Forelimb muscle (tissue), 1 donor: ENCODE data around the gene EIF3K. TPM values are rescaled to one million over a fixed set of nuclear protein-coding genes. Genes with fewer than 3 reads are reported as not detected.
A peak's percentile ranks its signal among the peaks of the same experiment; 100 is the strongest.

ENCODE experiments used
- DNase-seq: peaks from one replicate; pipeline ENCODE4 v3.0.0-alpha.2; 2013; ENCODE audit warnings: low read depth
- polyA plus RNA-seq: library from polyadenylated mRNA; unstranded; fragments of 120-200 nt; gene quantifications from one replicate; pipeline ENCODE4 v1.2.1, GENCODE V29; 2013; ENCODE audit not compliant: insufficient read length

EIF3K gene
- polyA plus RNA-seq, 1 donor: 363 TPM

GRCh38 chr19:38665950-38666662, 47.1 kb downstream of the EIF3K start:
- DNase-seq: no peak

DNA sequence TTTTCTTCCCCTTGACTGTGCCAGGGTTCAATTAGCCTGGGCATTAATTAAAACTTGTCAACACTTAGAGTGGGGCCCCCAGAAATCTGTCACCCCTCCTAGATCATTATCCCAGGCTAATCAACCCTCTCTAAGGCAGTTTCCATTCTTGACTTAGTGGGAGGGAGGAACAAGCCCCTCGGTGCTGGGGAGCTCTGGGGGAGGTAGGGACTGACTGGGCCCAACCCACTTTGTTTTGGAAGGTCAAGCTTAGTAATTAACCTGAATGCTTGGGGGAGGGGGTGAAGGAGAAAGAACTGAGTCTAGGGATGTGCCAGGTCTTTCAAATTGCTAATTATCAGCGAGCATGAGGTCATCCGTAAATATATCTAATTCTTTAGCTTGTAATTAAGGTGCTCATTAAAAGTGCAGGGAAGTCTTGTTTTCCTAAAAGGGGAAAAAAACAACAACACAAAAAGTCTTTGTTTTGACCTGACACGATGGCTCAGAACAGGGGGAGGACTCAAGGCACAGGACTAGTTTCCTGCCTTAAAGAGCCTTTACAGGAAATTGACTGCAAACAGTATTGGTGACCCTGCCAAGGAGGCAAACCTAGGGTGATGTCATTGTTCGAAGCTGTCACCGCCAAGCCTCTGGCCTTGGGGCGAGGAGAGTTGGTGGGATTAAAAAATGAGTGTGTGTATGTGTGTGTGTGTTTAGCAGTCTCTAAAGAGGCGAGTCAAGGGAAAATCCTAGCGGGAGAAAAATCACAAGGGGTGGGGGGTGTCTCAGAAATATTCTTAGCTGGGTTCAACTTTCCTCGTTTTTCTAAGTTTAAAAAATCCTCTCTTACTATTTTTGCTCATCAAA, 47.9 kb downstream of the EIF3K start:
- peak; percentile 44 for DNase-seq

GRCh38 chr19:38667661-38668171, 48.7 kb downstream of the EIF3K start:
- DNase-seq: no peak

DNA sequence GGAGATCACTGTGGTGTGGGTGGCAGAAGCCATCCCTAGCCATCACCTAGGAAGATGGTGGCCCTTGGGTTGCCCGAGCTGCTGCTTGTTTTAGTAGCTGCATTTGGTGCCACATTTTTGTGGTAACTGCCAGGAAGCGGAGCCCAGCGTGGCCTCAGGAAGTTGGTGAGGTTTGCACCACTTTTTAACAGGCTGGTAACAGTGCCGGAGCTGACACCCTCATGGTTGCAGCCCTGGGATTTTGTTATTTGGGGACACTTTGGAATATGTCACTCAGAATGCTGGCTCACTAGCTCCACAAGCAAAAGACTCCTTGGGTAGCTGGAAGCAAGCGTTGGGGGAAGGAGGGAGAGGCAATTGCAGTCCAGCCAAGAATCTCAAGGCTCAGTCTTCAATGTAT, 50.6 kb downstream of the EIF3K start:
- no peak for DNase-seq

GRCh38 chr19:38670921-38671398, 52.0 kb downstream of the EIF3K start:
- DNase-seq: no peak

GRCh38 chr19:38671654-38672053, 52.7 kb downstream of the EIF3K start:
- no peak for DNase-seq

DNA sequence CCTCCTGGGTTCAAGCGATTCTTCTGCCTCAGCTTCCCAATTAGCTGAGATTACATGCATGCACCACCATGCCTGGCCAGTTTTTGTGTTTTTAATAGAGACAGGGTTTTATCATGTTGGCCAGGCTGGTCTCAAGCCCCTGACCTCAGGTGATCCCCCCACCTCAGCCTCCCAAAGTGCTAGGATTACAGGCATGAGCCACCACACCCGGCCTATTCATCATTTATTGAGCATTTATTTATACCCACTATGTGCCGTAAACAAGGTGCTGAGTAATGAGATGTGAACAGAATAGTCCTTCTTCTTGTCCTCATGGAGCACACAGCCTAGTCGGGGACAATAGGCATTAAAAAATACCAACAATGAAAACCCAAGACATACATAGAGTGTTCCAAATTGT, 54.0 kb downstream of the EIF3K start:
- DNase-seq: no peak

GRCh38 chr19:38674388-38675171, 55.6 kb downstream of the EIF3K start:
- DNase-seq: no peak

DNA sequence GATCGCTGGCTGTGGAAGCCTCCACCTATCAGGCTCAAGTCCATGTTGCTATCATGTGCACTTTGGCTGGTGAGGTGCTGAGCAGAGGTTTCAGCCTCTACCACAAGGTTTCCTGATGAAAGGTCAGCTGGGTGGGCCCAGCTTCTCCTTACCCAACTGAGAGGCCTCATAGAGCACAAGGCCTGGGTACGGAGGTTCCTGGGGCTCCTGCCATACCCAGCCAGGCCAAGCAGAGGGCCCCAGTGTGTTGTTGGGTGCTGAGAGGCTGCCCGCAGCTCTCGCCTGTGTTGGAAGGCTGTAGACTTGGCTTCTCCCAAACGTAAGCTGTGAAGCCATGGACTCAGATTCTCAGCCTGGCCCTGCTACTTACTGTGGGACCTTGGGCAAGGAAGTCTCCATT, 56.6 kb downstream of the EIF3K start:
- DNase-seq: no peak

GRCh38 chr19:38676023-38676877, 57.3 kb downstream of the EIF3K start:
- no peak for DNase-seq

- no peak for DNase-seq
Measured at GRCh38 chr19:38676878-38677646, 58.1 kb downstream of the EIF3K start.

DNA sequence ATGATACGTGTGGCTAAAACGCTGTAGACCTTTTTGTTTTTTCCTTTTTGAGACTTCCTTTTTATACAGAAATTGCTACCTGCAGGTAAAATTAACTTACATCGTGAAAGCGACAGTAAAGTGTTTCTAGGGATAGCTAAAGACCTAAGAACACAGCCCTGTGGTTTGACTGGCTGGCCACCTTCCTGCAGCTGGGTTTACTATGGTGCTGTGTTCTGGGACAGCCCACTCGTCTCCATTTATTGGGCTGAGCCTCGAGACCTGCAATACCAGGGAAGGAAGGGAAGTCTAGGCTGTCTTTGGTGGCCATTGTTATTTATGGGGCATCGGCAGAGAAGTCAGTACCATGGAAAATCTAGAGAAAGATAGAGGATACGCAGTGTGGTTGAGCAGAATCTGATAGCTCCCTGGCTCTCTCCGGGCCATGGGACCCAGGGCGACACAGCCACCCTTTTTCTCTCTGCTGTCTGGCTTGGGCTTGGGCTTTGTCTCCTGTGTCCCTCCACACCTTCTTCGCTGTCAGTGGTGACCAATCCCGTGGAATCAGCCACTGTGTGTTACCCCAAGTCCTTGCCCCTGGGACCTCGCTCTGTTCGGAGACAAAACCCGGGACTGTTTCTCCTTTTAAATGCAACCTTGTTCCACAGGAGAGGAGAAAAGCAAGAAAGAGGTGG, 59.4 kb downstream of the EIF3K start:
- no peak for DNase-seq

DNA sequence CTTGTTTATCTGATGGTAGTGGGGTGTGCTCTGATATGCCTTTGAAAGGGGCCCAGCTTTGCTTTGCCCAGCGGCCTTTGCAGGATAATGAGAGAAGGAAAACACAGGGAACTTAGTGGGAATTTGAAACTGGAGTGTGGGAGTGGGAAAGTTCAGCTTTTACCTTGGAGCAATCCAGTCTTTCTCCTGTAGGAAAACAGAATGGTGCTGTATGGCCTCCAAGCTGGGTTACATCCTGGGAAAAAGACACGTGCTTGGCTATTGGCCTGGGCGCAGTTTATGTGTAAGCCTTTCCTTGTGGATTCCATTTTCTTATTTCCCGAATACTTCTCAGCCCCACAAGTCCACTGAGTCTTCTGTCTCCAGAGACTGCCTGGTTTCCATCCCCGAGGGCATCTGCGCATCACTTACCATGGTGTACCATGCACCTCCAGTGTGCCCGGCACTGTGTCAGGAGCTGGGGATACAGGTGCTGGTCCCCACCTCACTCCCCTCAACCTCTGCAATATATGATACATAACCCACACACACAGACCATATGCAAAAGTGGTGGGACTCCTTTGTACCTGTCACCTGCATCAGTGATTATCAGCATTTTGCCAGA, 60.0 kb downstream of the EIF3K start:
- DNase-seq: no peak

DNA sequence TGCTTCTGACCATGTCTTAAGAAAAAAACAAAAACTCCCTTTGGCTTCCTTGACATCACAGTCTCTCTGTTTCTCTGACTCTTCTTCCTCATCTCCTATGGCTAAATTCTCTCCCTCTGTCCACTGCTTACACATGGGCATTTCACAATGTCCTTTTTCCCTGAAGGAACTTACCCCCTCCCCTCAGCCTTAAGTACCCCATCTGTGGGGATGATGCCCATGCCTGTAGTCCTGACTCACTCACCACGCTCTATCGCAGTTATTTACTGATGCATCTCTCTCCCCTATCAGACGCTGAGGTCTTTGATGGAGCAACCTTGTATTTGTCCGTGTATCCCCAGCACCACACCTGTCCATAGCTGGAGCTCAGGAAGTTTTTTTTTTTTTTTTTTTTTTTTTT, 60.9 kb downstream of the EIF3K start:
- no peak for DNase-seq

DNA sequence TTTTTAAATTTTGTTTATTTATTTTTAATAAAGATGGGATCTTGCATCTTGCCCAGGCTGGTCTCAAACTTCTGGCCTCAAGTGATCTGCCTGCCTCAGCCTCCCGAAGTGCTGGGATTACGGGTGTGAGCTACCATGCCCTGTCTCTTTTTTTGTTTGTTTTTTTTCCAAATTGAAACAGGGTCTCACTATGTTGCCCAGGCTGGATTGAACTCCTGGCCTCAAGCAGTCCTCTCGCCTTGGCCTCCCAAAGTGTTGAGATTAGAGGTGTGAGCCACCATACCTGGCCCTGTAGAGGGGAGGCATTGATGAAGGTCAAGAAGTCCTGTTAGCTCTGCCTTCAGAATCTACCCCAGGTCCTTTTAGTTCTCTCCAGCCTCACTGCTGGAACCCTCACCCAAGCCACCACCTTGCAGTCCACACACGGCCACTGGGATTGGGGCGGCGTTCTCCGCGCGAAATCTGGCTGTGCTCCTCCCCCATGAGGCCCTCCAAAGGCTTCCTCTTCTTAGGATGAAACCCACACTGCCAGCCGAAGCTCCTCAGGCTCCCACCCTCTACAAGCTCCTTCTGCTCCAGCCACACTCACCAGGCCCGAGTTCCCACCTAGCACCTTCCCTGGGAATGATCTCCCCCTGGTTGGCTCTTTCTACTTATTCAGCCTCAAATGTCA, 63.3 kb downstream of the EIF3K start:
- no peak for DNase-seq

DNA sequence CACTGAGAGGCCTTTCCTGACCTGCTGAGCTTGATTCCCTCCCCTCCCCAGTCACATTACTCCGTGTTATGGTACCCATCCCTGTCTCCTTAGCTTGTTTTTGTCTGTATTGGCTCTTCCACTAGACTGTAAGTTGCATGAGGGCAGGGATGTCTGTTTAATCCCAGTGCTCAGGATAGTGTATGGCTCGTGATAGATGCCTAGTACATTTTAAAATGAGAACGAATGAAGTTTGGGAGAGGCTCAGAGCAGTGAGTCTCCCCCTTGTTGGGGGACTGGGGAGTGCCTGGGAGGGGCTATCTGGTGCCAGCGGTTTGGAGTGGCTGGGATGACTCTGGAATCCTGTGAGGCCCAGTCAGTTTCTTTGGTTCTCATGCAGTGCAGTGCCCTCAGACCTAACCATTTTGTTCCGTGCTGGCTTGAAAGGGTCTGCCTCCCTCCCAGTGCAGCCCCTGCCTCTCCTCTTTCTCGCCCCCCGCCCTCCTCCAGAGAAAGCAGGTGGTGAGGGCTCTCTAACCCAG, 63.9 kb downstream of the EIF3K start:
- no peak for DNase-seq

DNA sequence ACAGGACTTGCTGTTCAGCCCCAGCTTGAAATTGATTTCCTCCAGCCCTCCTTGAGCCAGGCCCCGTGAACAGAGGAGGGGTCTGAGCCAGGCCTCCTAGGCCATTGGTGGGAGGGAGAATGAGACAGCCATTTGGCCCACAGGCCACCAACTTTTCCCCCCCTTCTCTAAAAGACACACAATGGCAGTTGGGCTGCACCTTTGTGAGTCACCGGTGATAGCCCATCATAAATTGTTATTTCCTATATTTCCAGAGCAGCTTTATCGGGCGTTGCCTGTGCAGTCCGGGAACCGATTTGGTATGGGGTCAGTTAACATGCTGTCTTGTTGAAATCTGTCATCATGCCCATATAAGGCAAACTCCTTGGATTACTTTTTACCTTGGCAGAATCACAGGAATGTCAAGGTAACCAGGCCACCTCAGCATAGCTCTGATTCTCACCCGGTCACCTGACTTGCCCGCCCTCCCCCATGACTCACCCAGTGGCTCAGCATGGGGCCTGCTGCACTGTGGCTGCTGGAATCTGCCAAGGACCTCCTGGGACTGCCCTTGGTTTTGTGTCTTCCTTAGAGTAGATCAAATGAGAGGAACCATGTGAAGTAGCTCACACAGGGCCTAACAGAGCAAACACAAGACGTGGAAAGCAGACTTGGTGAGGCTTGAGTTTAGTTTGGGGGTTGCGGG, 64.5 kb downstream of the EIF3K start:
- DNase-seq: no peak
